Cardiac fibroblast (primary cell): ENCODE results near the gene ZCCHC8.

Experiments
- DNase-seq, 2 donors: peaks; one replicate each; pipeline versions ENCODE4 v3.0.0 to v3.0.0-alpha.2; 2010; ENCODE audit warnings: low read depth in 2 of 2
- H3K4me3 ChIP-seq, 2 donors: replicated peaks in 1 of 2; 1 replicate in 1 of 2; 2 replicates in 1 of 2; pipeline ENCODE4 v1.5.1; 2011; ENCODE audit warnings: low read depth in 2 of 2, low read length in 2 of 2, mild to moderate bottlenecking in 2 of 2, moderate library complexity in 1 of 2
- CTCF ChIP-seq: IDR thresholded peaks from one replicate; pipeline ENCODE4 v1.5.1; 2011; ENCODE audit warnings: low read depth, mild to moderate bottlenecking, low read length, inconsistent platforms

ZCCHC8 gene

GRCh38 chr12:122533856-122534255, 33.1 kb upstream of the ZCCHC8 start:
- peak in 1 of 2 donors; percentile 63 for DNase-seq
- TF ChIP-seq CTCF = no peak
- no peak overlapping the region for H3K4me3 ChIP-seq

- H3K4me3 ChIP-seq = no peak overlapping the region
- DNase-seq = no peak
- TF ChIP-seq CTCF = no peak
Measured at GRCh38 chr12:122528992-122529391, 28.3 kb upstream of the ZCCHC8 start.

DNA sequence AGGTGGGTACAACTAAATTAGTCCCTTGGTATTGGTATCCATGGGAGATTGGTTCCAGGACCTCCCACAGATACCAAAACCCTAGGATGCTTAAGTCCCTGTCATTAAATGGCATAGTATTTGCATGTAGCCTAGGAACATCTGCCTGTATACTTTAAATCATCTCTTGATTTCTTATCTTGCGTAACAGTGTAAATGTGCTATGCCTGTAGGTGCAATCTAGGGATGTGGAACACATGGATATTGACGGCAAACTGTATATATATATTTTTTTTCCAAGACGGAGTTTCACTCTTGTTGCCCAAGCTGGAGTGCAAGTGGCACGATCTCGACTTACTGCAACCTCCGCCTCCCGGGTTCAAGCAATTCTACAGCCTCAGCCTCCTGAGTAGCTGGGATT, 27.9 kb upstream of the ZCCHC8 start:
- DNase-seq = no peak
- no peak for TF ChIP-seq CTCF
- no peak overlapping the region for H3K4me3 ChIP-seq

DNA sequence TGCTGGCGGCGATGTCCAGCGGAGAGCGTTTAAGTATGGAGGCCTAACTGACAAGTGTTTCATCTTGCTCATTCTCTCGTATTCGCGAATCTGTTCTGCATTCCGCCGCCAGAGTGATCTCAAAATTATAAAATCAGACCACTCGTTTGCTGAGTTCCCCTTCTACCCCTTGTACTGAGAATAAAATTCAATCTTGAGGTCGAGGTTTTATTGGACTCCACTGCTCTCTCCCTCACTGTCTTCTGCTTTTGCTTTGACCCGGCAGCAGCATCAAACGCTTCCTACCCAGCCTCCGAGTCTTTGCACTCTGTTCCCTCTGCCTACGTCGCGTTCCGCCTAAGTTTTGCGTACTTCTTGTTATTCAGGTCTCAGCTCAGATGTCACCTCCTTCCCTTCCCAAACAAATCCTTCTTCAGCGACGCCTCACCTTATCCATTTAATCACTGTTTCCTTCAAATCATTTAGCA, 26.8 kb upstream of the ZCCHC8 start:
- peak; percentile 19 to 38 for DNase-seq
- peak overlapping the region; percentile 76 to 89 for H3K4me3 ChIP-seq
- TF ChIP-seq CTCF = no peak

DNA sequence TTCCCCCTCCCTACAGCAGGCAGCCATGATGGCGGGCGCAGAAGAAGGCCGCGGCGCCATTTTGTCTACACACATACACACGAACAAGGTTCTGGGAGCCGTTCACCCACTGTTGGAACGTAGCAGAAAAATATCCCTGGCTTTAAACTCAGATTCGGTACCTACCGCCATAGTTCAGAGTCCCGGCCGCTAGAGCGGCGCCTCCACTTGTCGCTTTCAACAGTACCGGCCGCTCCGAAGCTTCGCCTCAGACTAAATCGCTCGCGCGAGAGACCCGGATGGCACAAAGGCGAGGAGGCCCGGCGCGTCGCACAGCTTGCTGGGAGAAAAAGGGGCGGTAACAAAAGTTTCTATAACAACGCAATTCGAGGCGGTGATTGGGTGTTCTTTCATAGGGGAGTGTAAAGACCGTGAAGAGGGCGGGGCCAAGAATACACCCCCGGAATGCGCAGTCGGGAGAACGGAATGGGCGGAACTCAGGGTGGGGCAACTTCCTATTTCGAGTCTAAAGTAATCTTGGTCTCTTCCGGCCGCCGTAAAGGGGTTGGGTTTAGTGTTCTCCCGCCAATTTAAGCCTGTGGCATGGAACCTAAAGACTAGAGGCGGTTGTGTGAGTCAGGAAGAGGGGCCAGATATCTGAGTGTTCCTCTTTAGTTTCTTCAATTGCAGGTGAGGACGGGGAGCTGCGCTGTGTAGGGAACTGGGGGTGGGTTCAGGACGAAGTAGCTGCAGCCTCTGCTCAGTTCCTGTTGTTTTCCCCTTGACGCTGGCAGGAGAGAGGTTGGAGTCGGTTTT, 26.1 kb upstream of the ZCCHC8 start, which contains the start of the genes KNTC1 and RSRC2:
TSS of gene KNTC1 (plus strand) at position 567 of the 795 bp plus-strand sequence. CDS start 2,815 bp downstream, outside the sequence.
TSS of gene RSRC2 (minus strand) at position 254 of the 795 bp plus-strand sequence. CDS start at position 171, 83 bp downstream.
- peak within 1 kb of the TSS; percentile 76 to 89 for H3K4me3 ChIP-seq
- DNase-seq = peak; percentile 100
- no peak for TF ChIP-seq CTCF

GRCh38 chr12:122523846-122524718, 23.4 kb upstream of the ZCCHC8 start:
- no peak for TF ChIP-seq CTCF
- no peak for DNase-seq
- peak overlapping the region; percentile 11 to 63 for H3K4me3 ChIP-seq
